OCI-LY7 (cell line): ENCODE measurements around the gene CCIN.

ENCODE experiments used
- EZH2phosphoT487 ChIP-seq: fragments of 200-600 bp; sonication (generic); IDR thresholded peaks from 2 replicates; pipeline ENCODE4 v1.6.1; 2018; ENCODE audit warnings: low read depth, borderline replicate concordance, mild to moderate bottlenecking, mixed run types, antibody characterized with exemption, low read length, moderate library complexity, mixed read lengths
- TF ChIP-seq, protein P1 (sequence below): fragments of 200-600 bp; sonication (generic); conservative IDR thresholded peaks from 2 replicates; pipeline ENCODE4 v1.5.1; 2014; ENCODE audit warnings: mild to moderate bottlenecking, antibody characterized with exemption, low read length, moderate library complexity, mixed read lengths

DNA sequence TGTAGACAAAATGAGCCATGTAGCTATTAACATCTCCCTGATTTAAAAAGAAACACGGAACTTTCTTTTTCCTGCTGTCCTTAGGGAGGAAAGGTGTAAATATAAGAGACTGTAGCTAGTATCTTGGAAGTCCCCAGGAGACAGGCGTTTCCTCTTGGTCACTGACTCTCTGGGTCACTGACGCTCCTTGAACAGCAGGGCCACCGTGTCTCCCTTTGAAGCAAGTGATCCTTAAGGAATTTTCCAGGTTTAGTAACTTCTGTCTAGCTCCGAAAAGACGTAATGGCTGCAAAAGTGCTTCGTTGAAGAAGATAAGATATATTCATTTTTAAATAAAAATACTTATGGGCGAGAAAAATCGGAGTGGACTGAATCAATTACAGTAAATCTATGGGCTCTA is 20.8 kb downstream of the CCIN start:
- TF ChIP-seq, protein P1, sequence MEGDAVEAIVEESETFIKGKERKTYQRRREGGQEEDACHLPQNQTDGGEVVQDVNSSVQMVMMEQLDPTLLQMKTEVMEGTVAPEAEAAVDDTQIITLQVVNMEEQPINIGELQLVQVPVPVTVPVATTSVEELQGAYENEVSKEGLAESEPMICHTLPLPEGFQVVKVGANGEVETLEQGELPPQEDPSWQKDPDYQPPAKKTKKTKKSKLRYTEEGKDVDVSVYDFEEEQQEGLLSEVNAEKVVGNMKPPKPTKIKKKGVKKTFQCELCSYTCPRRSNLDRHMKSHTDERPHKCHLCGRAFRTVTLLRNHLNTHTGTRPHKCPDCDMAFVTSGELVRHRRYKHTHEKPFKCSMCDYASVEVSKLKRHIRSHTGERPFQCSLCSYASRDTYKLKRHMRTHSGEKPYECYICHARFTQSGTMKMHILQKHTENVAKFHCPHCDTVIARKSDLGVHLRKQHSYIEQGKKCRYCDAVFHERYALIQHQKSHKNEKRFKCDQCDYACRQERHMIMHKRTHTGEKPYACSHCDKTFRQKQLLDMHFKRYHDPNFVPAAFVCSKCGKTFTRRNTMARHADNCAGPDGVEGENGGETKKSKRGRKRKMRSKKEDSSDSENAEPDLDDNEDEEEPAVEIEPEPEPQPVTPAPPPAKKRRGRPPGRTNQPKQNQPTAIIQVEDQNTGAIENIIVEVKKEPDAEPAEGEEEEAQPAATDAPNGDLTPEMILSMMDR = no peak
- no peak for TF ChIP-seq EZH2phosphoT487
